HG02973 (cell line): ENCODE results near the gene SFXN3.

ENCODE experiments used
- ATAC-seq: cut with Tn5 transposase; IDR thresholded peaks from one replicate; pipeline ENCODE4 v1.9.1; 2021; ENCODE audit warnings: moderate library complexity; ENCODE audit not compliant: unreplicated experiment

The SFXN3 gene

DNA sequence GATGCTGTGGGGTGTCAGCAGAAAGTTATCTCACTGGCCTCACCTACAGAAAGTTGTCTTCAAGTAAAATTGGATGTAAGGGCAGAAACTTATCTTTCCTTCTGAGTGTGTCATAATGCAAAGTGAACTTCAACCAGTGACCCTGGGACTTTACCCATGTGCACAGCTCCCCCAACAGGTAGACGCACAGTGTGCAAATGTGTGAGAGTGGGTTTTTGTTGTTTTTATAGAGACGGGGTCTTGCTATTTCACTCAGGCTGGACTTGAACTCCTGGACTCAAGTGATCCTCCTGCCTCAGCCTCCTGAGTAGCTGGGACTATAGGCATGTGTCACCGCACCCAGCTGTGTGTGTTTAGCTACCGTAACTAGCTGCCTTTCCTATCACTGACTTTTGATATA lies 24.4 kb downstream of the SFXN3 start:
- ATAC-seq, result no peak

DNA sequence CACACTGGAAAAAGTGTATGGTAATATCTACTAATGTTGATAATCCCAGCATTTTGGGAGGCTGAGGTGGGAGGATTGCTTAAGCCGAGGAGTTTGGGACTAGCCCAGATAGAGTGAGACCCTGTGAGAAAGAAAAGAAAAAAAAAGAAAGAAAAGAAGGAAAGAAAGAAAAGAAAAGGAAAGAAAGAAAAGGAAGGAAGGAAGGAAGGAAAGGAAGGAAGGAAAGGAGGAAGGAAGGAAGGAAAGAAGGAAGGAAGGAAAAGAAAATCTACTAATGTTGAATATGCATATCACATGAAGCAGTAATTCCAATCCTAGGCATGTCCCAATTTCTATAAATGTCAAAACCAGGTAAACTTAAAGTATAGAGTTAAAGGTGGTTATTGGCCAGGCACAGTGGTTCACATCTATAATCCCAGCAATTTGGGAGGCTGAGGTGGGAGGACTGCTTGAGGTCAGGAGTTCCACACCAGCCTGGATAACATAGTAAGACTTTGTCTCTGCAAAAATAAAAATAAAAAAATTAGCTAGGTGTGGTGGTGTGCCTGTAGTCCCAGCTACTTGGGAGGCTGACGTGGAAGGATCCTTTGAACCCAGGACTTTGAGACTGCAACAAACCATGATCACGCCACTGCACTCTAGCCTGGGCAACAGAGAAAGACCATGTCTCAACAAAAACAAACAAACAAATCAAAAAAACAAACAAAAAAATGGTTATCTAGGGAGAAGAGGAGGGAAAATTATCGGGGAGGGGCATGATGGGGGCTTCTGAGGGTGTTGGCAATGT lies 25.5 kb downstream of the SFXN3 start:
- ATAC-seq, result no peak

DNA sequence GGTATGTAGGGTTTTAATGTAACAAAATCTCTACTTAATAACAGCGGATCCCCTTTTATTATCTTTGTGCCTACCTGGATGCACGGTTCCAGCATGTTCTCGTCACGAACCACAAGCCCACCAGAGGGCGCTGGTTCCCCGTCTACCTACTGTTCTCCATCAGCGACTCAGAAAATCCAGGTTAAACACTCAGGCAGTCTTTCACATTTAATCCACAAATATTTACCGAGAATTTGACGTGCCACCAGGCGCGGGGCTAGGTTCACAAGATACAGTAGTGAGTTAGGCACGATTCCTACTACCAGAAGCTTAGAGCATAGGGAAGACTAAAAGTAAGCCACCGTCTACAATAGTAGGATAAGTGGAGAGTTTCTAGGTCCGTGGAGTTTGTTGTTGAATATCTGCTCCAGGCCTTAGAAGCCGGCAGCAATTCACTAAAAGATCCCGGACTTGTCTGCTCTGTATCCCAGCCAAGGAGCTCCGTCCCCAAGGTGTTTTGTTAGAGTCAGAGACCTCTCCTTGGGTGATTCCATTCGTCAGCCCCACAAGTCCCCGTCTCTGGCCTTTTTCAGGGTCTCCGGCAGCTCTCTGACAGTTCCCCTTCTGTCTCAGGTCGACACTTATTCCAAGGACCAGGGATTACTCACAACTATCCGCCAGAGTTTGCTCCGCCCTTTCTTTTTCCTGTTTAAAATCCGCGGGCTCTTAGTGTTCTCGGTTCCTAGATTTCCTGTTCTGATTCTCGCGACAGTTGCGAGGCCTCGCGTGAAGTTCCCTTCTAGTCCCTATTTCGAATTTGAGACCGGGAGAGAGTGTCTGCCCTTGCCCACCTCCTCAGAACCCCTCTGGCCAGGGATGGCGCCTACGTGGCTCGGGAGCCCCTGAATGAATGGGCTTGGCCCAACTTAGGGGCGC lies 29.3 kb downstream of the SFXN3 start:
- peak; percentile 43 for ATAC-seq

DNA sequence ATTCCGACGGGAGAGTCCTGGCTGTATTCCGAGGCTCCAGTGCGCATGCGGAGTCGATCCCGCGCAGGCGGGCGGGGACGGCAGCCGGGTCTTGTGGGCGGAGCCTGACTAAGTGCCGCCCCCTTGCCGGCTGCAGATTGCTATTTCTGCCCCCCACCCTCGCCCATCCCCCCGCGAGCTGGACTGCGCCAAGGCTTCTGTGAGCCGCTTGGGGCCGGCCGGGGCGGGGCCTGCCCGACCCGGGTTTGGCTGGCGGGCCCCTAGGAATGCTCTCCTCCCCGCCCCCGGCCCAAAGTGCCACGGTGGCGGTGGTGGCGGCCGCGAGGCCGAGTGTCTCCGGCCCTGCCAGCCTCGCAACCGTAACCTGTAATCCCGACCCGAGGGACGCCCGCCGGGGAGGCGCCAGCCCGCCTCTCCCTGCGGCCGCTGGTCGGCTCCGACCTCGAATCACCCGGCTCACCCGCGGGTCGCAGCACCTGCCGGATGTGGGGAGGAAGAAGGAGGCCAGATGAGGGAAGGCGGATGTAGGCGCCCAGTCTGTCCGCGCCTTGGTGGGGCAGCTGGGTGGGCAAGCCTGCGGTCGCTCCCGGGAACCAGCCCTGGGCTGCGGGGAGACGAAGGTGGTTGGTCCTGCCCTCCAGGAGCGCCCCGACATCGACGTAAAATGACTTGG lies 30.1 kb downstream of the SFXN3 start:
- peak; percentile 50 for ATAC-seq

DNA sequence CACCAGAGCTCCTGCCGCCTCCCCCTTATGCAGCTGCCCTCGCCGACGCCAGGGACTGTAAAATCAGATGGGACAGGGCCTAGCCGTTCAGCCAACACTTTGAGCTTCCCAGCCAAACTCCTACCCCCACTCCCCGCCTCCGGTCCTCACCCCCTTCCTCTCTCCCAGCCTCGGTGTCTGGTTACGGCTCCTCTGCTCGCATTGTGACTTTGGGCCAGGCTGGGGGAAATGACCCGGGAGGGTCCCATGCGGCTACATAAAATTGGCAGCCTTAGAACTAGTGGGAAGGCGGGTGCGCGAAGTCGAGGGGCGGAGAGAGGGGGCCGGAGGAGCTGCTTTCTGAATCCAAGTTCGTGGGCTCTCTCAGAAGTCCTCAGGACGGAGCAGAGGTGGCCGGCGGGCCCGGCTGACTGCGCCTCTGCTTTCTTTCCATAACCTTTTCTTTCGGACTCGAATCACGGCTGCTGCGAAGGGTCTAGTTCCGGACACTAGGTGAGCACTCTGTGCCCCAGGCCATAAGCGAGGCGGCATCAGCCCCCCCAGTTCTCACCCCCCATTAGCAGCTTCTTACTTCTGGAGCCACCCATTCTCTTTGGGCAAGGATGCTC lies 30.7 kb downstream of the SFXN3 start, which contains the start of gene KAZALD1:
TSS of gene KAZALD1 (plus strand) at position 366 of the 608 bp plus-strand sequence. CDS start 604 bp downstream, outside the sequence.
- ATAC-seq, result peak; percentile 1

DNA sequence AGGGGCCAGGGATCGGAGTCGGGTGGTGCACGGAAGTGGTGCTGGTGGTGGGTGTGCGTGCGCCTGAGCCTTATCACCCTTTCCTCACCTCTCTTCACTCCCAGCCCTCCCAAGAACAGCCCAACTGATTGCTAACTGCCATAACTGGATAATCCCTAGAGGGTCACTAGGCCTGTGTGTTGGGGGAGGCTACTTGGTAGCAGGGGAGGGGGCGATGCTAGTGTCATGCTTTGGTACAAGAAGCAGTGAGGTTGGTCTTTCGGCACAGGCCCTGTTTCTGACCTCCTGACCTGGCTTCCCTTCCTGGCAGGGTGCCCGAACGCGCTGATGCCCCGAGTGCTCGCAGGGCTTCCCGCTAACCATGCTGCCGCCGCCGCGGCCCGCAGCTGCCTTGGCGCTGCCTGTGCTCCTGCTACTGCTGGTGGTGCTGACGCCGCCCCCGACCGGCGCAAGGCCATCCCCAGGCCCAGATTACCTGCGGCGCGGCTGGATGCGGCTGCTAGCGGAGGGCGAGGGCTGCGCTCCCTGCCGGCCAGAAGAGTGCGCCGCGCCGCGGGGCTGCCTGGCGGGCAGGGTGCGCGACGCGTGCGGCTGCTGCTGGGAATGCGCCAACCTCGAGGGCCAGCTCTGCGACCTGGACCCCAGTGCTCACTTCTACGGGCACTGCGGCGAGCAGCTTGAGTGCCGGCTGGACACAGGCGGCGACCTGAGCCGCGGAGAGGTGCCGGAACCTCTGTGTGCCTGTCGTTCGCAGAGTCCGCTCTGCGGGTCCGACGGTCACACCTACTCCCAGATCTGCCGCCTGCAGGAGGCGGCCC lies 31.4 kb downstream of the SFXN3 start:
- peak; percentile 26 for ATAC-seq

DNA sequence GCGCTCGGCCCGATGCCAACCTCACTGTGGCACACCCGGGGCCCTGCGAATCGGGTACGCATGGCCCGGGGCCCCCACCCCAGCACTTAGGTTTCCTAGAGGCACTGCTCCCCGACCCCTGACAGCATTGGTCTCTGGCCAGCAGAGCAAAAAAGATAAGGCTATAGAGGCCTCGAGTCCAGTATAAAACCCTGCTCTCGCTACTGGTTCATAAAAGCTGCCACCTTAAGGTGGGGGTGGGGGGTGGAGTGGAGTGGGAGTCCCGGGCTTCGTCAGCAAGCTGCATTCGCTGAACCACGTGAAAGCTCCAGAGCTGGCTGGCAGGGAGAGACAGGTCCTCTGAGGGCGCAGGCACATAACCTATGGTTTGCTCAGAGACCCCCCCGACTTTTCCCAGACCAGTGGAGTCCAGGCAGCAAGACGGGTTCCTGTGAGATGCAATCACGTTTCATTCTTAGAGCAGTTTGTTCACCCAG lies 32.1 kb downstream of the SFXN3 start:
- ATAC-seq, result no peak

DNA sequence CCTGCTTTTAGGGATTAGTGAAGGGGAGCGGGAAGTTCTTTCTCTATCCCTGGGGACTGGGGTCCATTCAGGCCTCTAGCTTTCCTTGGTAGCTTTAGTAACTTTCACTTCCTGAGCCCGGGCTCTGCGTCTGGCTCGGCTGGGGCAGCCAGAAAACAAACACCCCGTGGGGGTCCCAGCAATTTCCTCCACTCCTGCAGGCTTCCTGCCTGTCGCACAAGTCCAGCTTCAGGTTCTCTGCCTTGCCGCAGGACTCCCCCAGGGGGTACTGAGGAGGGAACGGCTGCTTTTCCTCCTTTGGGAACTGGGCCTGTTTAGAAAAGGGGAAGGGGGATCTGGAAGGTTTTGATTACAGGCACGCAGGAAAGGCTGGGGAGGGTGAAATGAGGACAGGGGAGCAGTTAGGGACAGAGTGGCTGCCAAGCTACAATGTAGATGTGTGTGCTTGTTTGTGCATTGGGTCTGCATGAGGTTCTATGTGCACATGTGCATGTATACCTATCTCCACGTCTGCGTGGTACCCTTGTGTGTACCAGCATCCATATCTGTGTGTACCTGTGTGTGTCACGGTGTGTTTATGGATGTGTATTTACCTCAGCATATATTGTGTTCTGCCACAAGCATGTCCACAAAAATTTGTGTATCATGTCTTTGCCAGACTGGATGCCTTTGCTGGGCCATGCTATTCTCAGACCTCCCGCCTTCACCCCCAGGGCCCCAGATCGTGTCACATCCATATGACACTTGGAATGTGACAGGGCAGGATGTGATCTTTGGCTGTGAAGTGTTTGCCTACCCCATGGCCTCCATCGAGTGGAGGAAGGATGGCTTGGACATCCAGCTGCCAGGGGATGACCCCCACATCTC lies 32.7 kb downstream of the SFXN3 start:
- no peak for ATAC-seq

DNA sequence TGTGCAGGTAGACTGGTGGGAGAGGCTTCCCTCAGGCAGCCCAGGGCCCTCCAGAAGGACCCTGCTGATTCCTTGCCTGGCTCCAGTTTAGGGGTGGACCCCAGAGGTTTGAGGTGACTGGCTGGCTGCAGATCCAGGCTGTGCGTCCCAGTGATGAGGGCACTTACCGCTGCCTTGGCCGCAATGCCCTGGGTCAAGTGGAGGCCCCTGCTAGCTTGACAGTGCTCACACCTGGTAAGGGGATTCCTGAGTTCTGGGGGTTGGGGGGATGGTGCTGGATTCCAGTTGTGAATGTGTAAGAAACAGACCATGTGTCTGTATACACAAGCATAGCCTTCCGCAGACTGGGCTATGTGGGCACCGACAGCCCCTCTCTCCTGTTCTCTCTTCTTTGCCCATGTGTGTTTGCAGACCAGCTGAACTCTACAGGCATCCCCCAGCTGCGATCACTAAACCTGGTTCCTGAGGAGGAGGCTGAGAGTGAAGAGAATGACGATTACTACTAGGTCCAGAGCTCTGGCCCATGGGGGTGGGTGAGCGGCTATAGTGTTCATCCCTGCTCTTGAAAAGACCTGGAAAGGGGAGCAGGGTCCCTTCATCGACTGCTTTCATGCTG lies 33.5 kb downstream of the SFXN3 start:
- no peak for ATAC-seq

DNA sequence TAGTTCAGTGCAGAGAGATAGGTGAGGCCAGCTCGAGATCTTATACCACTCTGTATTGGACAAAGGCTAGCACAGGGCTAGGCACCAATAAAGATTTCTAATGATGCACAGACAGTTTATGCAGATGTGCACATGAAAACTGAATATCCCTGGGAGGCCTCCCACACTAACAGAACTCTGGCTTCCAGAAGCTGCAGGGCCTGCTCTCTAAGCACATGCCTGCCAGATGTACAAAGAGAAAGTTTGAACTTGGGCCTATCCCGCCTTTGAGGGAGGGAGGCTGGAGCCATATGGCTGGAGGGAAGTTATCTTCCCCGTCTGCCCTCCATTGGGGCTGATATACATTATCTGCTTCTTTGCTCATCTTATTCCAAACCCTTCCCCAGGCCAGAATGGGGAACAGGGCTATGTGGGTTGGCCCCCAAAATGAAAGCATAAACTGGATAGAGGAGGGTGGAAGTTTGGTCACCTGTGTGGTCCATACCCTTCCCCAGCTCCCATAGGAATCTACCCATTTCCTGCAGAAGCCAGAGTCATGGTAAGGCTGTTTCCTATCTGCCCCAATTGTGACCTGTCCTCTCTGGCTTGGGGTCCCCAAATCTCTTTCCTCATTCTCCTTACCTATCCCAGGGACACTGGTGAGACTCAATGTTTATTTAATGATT lies 34.6 kb downstream of the SFXN3 start:
- ATAC-seq, result no peak

DNA sequence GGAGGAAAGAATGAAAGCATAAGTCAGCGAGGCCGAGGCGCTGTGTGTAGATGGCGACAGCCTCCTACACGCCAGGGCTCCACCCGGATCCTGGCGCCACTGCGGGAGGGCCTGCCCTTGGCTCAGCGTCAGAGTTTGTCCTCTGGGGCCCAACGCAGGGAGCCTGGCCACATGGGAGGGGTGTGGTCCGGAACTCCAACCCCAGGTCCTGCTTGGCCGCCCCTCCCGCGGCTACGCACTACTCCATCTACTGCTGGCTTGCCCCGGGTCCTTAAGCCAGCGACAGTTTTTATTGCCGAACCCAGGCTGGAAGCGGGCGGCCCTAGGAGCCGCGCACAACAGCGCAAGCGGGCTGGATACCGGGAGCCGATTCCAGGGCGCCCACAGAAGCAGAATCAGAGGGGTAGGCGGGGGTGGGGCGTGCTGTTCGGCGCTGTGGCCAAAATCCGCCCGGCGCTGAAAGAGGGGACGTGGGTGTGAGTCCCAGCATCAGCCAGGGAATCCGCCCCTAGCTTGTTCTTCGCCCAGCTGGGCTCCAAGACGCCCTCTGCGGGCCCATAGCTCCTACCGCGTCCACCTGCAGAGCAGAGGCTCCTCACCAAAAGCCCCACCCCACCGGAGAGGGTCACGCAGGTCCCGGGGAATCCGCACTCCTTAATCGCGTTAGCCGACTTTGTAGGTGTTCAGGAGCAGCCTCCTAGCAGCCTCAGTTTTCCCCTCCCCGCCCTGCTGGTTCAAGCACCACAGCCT lies 35.3 kb downstream of the SFXN3 start:
- no peak for ATAC-seq

DNA sequence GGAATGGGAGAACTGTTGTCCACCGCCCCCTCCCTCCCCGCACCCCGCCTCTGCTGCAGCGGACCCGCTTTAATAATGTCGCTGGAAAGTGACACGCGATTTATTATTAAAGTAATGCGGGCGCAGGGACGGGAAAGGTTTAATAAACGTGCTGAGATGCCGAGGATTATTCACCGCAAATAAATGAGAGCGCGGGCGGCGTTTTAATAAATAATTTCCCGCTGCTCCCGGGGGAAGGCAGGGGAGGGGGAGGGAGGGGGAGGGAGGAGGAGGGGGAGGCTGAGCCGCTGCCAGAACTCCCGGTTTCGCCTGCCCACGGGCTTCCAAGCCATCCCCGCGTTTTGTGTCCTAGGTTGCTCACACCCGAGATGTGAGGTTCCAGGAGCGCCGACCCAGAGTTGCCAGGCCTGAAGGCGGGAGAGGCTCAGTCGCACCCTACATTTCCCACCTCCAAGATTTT lies 35.9 kb downstream of the SFXN3 start:
- no peak for ATAC-seq

DNA sequence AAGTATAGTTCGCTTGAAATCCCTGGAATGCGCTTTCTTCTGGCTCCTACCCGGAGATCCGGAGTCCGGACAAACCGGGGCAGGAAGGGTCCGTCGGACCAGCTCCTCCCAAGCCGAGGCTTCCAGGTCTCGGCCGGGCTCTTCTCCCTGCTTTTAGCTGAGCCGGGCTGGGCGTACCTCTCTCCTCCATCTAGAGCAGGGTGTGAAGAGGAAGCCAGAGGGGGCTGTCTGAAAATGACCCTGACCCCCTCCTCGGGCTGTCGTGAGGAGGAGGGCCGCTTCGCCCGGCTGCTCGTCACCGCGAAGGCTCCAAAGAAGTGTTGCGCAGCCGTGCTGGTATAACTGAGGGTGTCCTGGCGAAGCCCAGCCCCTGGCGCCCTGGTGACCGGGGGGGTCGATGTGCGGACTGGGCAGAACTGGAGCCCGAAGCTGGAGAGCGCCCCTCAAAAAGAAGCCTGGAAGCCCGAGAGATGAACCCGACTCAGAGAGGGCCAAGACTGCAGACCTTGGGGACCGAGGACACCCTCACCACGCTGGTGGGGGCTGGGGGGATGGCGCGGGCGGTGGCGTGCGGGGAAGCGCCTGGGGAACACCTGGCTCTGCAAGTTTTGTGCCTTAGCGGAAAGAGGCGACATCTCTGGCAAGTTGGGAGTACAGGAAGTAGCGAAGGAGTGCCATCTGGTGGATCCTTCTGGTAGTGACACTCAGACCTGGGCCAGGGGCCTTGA lies 36.5 kb downstream of the SFXN3 start:
- no peak for ATAC-seq

DNA sequence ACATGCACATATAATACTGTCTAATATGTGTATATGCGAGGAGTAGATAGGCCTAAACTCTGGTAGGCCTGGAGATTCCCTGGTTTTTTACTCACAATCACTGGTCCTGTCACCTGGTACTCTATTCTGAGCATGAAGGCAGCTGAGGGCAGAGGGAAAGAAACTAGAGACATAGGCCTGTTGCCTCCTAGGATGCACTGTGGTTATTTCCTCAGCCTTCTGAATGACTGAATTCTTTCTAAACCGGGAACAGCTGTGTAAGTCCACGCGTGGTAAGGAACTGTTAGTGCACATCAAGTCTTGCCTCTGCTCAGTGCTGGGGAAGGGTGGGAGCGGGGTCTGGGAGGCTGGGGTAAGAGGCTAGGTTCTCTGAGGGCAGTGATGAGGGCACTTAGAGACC lies 38.4 kb downstream of the SFXN3 start:
- ATAC-seq, result no peak

DNA sequence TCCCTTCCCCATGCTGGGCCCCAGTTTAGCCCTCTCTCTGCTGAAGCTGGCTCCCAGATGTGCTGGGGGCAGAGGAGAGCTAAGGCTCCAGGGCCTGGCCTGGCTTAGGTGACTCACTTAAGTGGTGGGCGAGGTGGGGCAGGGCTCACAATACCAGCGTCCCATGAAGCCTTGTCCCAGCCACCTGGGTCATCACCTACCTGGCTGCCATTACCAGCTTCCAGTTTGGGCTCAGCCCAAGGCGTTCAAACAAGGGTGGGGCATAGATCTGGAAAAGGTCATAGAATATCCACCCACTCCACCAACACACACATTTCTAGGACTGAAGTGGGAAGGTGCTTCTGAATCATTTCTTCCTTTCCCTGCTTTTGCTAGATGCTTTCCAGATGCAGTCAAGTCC lies 39.1 kb downstream of the SFXN3 start:
- ATAC-seq, result no peak

DNA sequence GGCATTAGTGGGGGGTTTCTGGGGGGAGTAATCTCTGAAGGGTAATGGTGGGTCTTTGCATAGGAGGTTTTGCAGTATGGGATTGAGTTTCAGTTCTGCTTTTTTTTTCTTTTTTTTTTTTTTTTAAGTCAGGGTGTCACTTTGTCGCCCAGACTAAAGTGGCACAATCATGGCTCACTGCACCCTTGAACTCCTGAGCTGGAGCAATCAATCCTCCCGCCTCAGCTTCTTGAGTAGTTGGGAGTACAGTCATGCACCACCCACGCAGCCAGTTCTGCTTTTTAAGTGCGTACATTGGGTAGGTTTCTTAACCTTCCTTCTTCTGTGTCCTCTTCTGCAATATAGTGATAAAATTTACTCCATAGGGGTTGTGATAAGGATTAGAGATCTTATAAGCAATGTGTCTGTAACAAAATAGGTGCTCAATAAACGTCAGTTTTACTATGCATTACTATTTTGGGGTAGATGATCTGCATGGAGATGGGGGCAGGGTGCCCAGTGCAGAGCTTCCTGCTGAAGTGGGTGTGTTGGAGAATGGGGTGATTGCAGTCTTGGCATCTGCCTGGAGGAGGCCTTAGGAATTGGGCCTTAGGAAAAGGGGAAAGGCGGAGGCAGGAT lies 40.3 kb downstream of the SFXN3 start:
- ATAC-seq, result no peak
